Activated CD4-positive, alpha-beta memory T cell treated with anti-CD3 and anti-CD28 coated beads, Interleukin-2, amount 10 ng/mL, durations not matched to agents 7 days and 5 days (primary cell): ENCODE results near the gene PCSK4. TPM values are rescaled to one million over a fixed set of nuclear protein-coding genes. Genes with fewer than 3 reads are reported as not detected.
"Not testable (repeated sequence)": the region's sequence is repeated elsewhere in the genome, so short reads cannot be mapped to it uniquely, and the experiment has no call there.

ENCODE experiments used
- CTCF ChIA-PET: fragments of 350-600 bp; sonication (Branson Sonifier 250); formaldehyde crosslinking; loops from one replicate; lab custom pipeline; 2021; ENCODE audit warnings: antibody characterized with exemption, inconsistent platforms; lab: Charles Lee
- POLR2A ChIA-PET: fragments of 350-600 bp; sonication (Branson Sonifier 250); formaldehyde crosslinking; loops from one replicate; lab custom pipeline; 2021; ENCODE audit warnings: antibody characterized with exemption; lab: Charles Lee
- DNase-seq: peaks from one replicate; pipeline ENCODE4 v3.0.0-alpha.2; 2020
- H3K27ac Mint-ChIP-seq: one replicate; pipeline ENCODE4 v1.8.0; 2021; ENCODE audit warnings: mild to moderate bottlenecking, mixed read lengths
- H3K27me3 Mint-ChIP-seq: one replicate; pipeline ENCODE4 v1.8.0; 2021; ENCODE audit warnings: mixed read lengths
- H3K36me3 Mint-ChIP-seq: one replicate; pipeline ENCODE4 v1.8.0; 2021; ENCODE audit warnings: low read depth, mixed read lengths
- H3K4me1 Mint-ChIP-seq: one replicate; pipeline ENCODE4 v1.8.0; 2021; ENCODE audit warnings: mixed read lengths
- H3K4me3 Mint-ChIP-seq: one replicate; pipeline ENCODE4 v1.8.0; 2021; ENCODE audit warnings: mild to moderate bottlenecking, mixed read lengths
- H3K9me3 Mint-ChIP-seq: one replicate; pipeline ENCODE4 v1.8.0; 2021; ENCODE audit warnings: mixed read lengths
- total RNA-seq, 2 experiments: library from RNA; stranded (reverse); gene quantifications; one replicate each; pipeline ENCODE4 v1.2.3, GENCODE V29; 2021

PCSK4 gene
- total RNA-seq, 2 experiments from 2014 or later: 2.5 to 3.6 TPM

DNA sequence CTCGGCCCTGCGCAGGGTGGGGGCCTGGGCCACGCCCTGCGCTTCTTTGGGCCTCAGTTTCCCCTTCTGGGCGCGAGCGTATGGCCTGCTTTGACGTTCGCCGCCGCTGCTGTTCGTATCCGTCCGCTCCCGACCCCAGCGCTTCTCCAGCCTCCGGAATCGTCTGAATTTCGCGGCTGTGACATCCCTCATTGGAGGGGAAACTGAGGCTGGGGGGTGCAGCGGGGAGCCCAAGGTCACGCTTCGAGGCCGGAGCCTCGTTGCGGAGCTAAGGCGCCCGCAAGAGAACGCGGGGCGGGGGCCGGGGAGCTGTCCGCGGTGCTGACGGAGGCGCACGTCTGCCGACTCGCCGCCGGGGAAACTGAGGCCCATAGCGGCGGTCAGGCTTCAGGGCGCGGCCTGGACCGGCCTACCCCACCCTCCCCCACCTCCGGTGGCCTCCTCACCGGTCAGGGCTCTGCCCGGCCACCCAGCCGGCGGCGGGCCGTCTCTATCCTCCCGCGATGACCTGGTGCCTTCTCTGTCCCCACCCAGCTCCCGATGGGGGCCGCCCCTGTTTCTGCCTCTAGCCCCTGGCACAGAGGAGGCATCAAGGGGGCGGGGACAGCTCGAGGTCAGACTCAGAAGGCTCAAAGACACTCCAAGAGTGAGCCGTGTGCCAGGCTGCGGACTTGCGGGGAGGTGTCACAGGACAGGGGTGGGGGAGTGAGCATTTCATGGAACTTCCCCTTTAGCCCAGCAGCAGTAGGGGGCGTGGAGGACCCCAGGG is 43.3 kb downstream of the PCSK4 start:
- Mint-ChIP-seq H3K4me3 (peak overlapping the region; percentile 30), H3K27me3 (peaks cover 43% of the 10 kb centered on the region), H3K9me3 (no peaks in the 10 kb centered on the region), H3K4me1 (peaks cover 35% of the 10 kb centered on the region), H3K36me3 (peaks cover 11% of the 10 kb centered on the region), H3K27ac (peak overlapping the region; percentile 44)
- peak; percentile 37 for DNase-seq
- ChIA-PET CTCF (interaction anchor here (0.7 kb wide), 1 partner anchor 11 kb away, joined by 3 read pairs; no protein-coding TSS in a partner anchor), POLR2A (no interaction called here)

DNA sequence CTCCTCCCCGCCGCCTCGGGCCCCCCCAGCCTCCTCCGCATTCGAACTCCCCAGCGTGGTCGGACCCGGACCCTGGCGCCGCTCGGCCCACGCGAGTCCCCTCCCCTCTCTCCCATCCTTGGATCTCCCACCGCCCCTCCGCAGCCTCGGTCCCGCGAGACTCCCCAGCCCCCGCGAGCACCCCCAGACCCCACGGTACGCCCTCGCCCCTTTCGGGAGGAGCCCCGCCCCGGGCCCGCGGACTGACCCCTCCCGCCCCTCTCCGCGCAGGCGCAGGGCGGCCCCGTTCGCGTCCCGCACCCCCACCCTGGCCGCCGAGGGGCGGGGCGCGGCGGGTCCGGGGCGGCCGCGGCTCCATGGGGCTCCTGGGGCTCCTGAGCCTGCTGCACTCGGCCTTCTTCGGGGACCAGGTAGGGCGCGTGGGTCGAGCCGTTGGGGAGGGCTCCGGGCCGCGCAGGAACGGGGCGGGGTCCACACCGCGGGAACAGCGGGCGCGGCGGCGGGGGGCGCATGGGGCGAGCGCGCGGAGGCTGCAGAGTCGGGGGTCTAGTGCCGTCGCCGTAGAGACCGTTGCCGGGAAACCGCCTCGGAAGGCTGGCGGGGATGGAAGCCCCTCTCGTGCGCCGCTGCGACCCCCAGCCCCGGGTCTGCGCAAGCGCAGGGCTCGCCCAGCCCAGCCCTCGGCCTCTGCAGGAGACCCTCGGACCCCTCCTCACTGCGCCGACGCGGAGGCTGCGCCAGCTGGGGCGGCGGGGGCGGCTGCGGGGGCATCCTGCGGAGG is 44.0 kb downstream of the PCSK4 start:
- H3K4me3 Mint-ChIP-seq: no peak overlapping the region

DNA sequence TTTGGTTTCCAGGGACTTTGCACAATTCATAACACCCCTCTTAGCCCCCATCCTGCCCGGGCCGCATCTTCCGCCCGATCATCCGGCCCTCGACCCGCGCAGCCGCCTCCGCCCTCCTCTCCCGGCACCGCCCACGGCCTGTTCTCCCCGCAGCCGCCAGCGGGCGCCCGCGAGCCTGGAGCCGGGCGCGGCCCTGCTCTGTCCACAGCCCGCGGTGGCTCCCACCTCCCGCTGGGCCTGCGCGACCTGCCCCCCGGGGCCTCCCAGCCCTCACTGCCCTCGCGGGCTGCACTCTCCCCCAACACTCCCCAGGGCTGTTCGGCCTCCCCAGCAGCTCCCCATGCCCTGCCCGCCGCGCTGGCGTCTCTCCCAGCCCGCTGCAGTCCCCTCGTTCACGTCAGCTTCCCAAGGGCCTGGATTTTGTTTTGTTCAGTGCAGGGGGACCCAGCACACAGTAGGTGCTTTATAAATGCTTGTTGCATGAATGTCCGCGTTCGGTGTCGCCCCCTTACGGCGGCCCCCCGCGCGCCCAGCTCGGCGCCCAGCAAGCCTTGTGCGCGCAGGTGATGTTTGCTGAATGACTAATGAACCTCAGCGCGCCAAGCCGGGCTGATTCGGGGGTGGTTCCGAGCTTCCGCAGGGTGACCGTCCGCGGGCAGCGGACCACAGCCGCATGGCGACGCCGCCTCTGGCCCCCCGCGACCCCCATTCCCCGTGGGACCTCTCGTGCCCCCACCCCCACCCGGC is 44.8 kb downstream of the PCSK4 start:
- H3K27ac Mint-ChIP-seq: peak overlapping the region; percentile 27
- H3K9me3 Mint-ChIP-seq: no peaks in the 10 kb centered on the region
- ChIA-PET CTCF (interaction anchor here (0.6 to 2.6 kb wide), 8 partner anchors 10 to 201 kb away, joined by 3 to 10 read pairs (median 4); no protein-coding TSS in a partner anchor), POLR2A (interaction anchor here (1.1 to 1.6 kb wide), 7 partner anchors 10 to 33 kb away, joined by 3 to 5 read pairs (median 3); no protein-coding TSS in a partner anchor)
- H3K36me3 Mint-ChIP-seq: peaks cover 26% of the 10 kb centered on the region
- H3K4me1 Mint-ChIP-seq: peaks cover 44% of the 10 kb centered on the region
- peak; percentile 84 for DNase-seq
- peaks cover 29% of the 10 kb centered on the region for H3K27me3 Mint-ChIP-seq
- peak overlapping the region; percentile 70 for H3K4me3 Mint-ChIP-seq

More for the DNA sequence above, 44.0 kb downstream of the PCSK4 start:
- Mint-ChIP-seq H3K9me3 (no peaks in the 10 kb centered on the region), H3K27ac (no peak overlapping the region), H3K4me1 (peaks cover 40% of the 10 kb centered on the region), H3K27me3 (peaks cover 36% of the 10 kb centered on the region), H3K36me3 (peaks cover 19% of the 10 kb centered on the region)
- DNase-seq: no peak
- ChIA-PET POLR2A (interaction anchor here (1.1 to 1.6 kb wide), 4 partner anchors 10 to 26 kb away, joined by 3 to 5 read pairs (median 4); no protein-coding TSS in a partner anchor), CTCF (interaction anchor here (0.6 to 1.6 kb wide), 5 partner anchors 9 to 202 kb away, joined by 3 to 4 read pairs (median 4); no protein-coding TSS in a partner anchor)

DNA sequence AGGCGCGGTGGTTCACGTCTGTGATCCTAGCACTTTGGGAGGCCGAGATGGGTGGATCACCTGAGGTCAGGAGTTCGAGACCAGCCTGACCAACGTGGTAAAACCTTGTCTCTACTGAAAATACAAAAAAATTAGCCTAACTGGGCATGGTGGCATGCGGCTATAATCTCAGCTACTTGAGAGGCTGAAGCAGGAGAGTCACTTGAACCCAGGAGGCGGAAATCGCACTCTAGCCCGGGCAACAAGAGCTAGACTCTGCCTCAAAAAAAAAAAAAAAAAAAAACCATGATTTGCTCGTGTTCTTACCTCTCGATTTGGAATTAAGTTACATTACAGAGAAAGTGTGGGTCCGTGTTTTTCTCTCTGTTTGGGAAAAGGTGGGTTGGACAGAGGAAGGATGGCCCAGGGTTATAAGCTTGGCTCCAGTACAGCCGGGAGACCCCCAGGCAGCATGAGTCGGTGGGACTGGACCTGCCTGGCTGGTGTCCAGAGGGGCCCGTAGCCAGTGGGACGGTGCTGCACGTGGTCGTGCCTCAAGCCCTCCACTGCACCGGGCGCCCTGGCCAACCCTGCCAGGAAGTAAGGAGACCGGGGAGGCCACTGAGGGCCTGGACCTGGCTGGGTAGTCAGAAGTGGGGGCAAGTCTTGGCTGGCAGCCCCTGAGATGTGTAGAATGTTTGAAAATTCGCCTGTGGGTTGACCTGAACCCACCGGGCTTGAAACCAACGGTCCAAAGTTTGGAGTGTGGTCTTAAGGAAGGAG is 48.3 kb downstream of the PCSK4 start:
- H3K27me3 Mint-ChIP-seq: peaks cover 6% of the 10 kb centered on the region
- ChIA-PET POLR2A (interaction anchor here (1.3 kb wide), 1 partner anchor 30 kb away, joined by 3 read pairs; no protein-coding TSS in a partner anchor), CTCF (interaction anchor here (1.0 kb wide), 1 partner anchor 29 kb away, joined by 3 read pairs; no protein-coding TSS in a partner anchor)
- no peak overlapping the region for H3K4me3 Mint-ChIP-seq
- H3K27ac Mint-ChIP-seq: no peak overlapping the region
- peaks cover 52% of the 10 kb centered on the region for H3K4me1 Mint-ChIP-seq
- H3K36me3 Mint-ChIP-seq: peaks cover 43% of the 10 kb centered on the region
- H3K9me3 Mint-ChIP-seq: no peaks in the 10 kb centered on the region
- no peak for DNase-seq

DNA sequence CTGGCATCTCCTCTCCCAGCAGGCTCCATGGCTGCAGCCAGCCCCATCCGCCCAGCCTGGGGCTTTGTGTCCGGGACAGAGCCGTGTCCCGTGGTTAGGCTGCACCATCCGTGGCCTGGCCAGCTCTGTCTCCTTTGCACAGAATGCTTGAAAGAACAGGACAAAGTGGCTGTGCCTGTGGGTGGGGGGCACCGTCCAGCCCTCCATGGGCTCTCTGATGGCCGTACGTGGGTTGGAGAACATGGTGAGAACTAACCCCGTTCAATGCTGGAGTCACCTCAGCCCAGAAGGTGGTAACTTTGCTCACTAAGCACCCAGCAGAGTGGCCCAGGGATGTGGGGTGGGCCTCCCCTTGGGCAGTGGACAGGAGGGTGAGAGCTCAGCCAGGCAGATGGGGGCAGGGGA is 49.1 kb downstream of the PCSK4 start:
- H3K9me3 Mint-ChIP-seq: no peaks in the 10 kb centered on the region
- peaks cover 43% of the 10 kb centered on the region for H3K36me3 Mint-ChIP-seq
- no peak for DNase-seq
- ChIA-PET CTCF (no interaction called here), POLR2A (interaction anchor here (0.7 to 1.2 kb wide), 2 partner anchors 30 to 32 kb away, joined by 3 read pairs; no protein-coding TSS in a partner anchor)
- no peak overlapping the region for H3K27ac Mint-ChIP-seq
- peaks cover 3% of the 10 kb centered on the region for H3K27me3 Mint-ChIP-seq
- peaks cover 52% of the 10 kb centered on the region for H3K4me1 Mint-ChIP-seq
- H3K4me3 Mint-ChIP-seq: peak overlapping the region; percentile 99

DNA sequence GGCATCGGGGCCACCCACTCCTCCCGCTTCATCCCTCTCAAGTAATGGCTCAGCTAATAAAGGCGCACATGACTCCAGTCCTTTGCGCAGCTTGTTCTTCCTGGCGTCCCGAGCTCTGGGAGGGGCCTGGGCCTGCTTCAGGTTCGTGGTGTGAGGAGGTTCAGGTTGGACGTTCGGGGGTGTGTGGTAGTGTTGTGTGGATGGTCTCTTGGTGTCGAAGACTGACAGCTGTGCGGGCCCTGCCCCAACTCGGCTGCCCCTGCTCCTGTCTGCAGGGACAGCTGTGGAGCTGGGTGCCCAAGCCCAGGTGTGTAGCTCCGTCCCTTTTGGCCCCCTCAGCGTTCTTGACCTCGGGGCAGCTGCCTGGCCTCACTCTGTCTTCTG is 49.7 kb downstream of the PCSK4 start:
- Mint-ChIP-seq H3K27ac (no peak overlapping the region), H3K36me3 (peaks cover 47% of the 10 kb centered on the region), H3K4me1 (peaks cover 51% of the 10 kb centered on the region), H3K4me3 (peak overlapping the region; percentile 99), H3K27me3 (peaks cover 2% of the 10 kb centered on the region), H3K9me3 (no peaks in the 10 kb centered on the region)
- DNase-seq: no peak
- ChIA-PET CTCF (no interaction called here), POLR2A (interaction anchor here (0.7 to 1.4 kb wide), 3 partner anchors 30 to 32 kb away, joined by 3 to 4 read pairs (median 3); no protein-coding TSS in a partner anchor)

DNA sequence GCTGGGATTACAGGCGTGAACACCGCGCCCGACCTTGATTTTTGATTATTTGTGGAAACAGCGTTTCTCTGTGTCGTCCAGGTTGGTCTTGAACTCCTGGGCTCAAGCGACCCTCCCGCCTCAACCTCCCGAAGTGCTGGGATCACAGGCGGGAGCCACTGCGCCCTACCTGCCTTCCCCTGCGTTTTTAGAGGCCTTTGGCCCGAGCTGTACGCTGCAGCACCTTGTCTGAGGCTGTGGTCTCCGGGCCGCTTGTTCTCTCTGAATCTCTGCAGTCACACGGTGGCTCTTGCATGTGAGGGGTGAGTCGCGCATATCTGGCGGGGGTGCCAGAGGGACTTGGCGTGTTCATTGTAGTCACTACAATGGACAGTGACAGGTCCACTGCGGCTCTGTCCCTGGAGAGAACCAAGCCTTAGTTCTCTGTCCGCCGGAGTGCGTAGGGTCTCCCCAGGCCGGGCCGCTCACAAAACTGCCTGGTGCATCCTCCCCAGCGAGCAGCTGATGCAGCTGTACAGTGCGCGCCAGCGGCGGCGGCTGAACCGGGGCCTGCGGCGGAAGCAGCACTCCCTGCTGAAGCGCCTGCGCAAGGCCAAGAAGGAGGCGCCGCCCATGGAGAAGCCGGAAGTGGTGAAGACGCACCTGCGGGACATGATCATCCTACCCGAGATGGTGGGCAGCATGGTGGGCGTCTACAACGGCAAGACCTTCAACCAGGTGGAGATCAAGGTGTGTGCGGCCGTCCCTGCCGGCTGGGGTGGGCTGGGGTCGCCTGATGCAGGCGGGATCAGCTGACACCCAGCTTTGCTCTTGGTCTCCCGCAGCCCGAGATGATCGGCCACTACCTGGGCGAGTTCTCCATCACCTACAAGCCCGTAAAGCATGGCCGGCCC is 50.4 kb downstream of the PCSK4 start:
- peak overlapping the region; percentile 99 for H3K4me3 Mint-ChIP-seq
- POLR2A ChIA-PET: interaction anchor here (1.0 to 1.4 kb wide), 3 partner anchors 26 to 31 kb away, joined by 3 to 4 read pairs (median 3); no protein-coding TSS in a partner anchor
- H3K9me3 Mint-ChIP-seq, H3K27me3 Mint-ChIP-seq, CTCF ChIA-PET: not testable (repeated sequence)
- DNase-seq: peak; percentile 46
- H3K27ac Mint-ChIP-seq: peak overlapping the region; percentile 88
- peaks cover 50% of the 10 kb centered on the region for H3K36me3 Mint-ChIP-seq
- peaks cover 44% of the 10 kb centered on the region for H3K4me1 Mint-ChIP-seq

DNA sequence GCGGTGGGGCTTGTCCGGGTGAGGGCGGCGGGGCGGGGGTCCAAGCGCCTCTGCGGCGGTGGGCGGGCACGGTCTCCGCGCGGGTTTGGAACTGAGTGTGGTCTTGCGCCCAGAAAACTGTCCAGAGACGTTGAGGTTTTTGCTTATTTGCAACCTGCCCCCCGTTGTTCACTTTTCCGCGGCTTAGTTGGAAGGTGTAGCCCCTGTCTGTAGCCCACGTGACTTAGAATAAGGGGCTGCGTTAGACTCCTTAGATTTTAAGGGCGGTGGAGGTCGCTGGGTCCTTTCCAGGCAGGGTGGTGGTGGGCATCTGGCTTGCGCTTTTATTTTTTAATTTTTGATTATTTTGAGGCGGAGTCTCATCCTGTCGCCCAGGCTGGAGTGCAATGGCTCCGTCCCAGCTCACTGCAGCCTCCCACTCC is 51.2 kb downstream of the PCSK4 start:
- Mint-ChIP-seq H3K27me3 (no peaks in the 10 kb centered on the region), H3K4me1 (peaks cover 39% of the 10 kb centered on the region), H3K4me3 (peak overlapping the region; percentile 99), H3K9me3 (no peaks in the 10 kb centered on the region), H3K27ac (peak overlapping the region; percentile 88), H3K36me3 (peaks cover 50% of the 10 kb centered on the region)
- DNase-seq: no peak
- ChIA-PET CTCF (no interaction called here), POLR2A (interaction anchor here (1.0 to 1.1 kb wide), 2 partner anchors 26 to 30 kb away, joined by 3 read pairs; no protein-coding TSS in a partner anchor)

DNA sequence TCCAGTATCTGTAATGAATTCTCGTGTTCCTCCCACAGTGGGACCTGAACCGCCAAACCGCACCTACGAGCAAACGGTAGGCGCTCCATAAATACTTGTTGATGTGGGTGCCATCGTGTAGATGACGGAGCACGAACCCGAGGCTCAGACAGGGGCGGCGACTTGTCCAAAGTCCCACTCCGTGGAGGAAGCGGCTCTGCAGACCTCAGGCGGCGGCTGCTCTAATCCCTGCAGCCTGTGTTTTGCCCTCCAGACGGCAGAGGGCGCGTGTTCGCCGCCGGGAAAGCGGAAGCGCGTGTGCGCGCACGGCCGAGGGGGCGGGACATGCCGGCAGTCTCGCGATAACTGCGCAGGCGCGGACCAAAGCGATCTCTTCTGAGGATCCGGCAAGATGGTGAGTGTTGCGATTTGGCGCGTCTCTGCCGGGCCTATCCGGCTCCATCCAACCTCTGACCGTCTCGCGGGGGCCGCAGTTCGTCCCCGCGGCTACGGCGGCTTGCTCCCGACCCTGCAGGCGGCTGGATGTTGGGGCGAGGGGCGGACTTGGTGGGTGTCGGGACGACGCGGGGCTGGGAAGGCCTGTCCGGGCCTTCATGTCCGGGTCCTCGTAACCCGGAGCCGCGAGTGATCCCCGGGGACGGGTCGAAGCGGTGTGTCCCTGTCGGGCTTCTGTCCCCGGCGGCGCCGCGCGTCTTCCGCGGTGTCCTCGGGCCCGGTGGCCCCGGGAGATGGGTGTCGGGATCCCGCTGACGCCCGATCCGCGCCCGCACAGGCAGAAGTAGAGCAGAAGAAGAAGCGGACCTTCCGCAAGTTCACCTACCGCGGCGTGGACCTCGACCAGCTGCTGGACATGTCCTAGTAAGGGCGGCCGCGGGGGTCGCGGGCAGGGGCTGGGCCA is 51.9 kb downstream of the PCSK4 start, which contains the start of gene RPS15:
TSS of gene RPS15 (plus strand) at position 362 of the 898 bp plus-strand sequence. CDS start at position 392, 30 bp downstream.
- H3K27me3 Mint-ChIP-seq: no peaks in the 10 kb centered on the region
- POLR2A ChIA-PET: interaction anchor here (0.7 to 2.1 kb wide), 8 partner anchors 22 to 194 kb away, joined by 3 to 10 read pairs (median 3); partner anchors contain the start of gene CIRBP
- CTCF ChIA-PET: interaction anchor here (0.8 to 1.1 kb wide), 2 partner anchors 24 to 194 kb away, joined by 4 to 5 read pairs; no protein-coding TSS in a partner anchor

DNA sequence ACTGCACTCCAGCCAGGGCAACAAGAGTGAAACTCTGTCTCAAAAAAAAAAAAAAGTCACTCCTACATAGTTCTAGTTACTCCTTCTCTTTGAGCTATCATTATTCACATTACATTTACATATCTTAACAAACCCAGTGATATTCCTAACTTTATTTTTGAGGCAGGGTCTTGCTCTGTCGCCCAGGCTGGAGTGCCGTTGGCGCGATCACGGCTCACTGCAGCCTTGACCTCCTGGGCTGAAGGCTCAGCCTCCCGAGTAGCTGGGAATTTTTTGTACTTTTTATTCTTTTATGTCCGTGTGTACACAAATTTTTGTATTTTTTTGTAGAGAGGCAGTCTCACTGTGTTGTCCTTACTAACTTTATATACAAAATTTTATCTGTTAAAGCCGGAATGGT is 52.5 kb downstream of the PCSK4 start:
- POLR2A ChIA-PET: interaction anchor here (0.7 to 2.1 kb wide), 7 partner anchors 18 to 193 kb away, joined by 3 to 10 read pairs (median 3); partner anchors contain the start of gene CIRBP
- H3K27me3 Mint-ChIP-seq: no peaks in the 10 kb centered on the region
- H3K9me3 Mint-ChIP-seq: no peaks in the 10 kb centered on the region
- CTCF ChIA-PET: interaction anchor here (0.8 to 1.1 kb wide), 2 partner anchors 23 to 193 kb away, joined by 4 to 5 read pairs; no protein-coding TSS in a partner anchor
- H3K27ac Mint-ChIP-seq: peak overlapping the region; percentile 97
- H3K4me3 Mint-ChIP-seq: no peak overlapping the region
- peaks cover 52% of the 10 kb centered on the region for H3K36me3 Mint-ChIP-seq
- H3K4me1 Mint-ChIP-seq: peaks cover 37% of the 10 kb centered on the region
- no peak for DNase-seq

More for the DNA sequence above, 51.9 kb downstream of the PCSK4 start, which contains the start of gene RPS15:
- DNase-seq: peak; percentile 96
- peaks cover 50% of the 10 kb centered on the region for H3K36me3 Mint-ChIP-seq
- no peaks in the 10 kb centered on the region for H3K9me3 Mint-ChIP-seq
- H3K4me3 Mint-ChIP-seq: peak within 1 kb of the TSS; percentile 99
- peaks cover 39% of the 10 kb centered on the region for H3K4me1 Mint-ChIP-seq
- H3K27ac Mint-ChIP-seq: peak within 1 kb of the TSS; percentile 97
